HEK293 (cell line): ENCODE measurements around the gene ALOX15B.

ENCODE experiments used
- FEZF1 ChIP-seq: fragments of 450-650 bp; formaldehyde crosslinking; IDR thresholded peaks from 2 replicates; pipeline ENCODE4 v1.5.1; 2016; ENCODE audit warnings: missing biosample characterization, missing genetic modification characterization
- HIC1 ChIP-seq: fragments of 450-650 bp; formaldehyde crosslinking; IDR thresholded peaks from 2 replicates; pipeline ENCODE4 v1.5.1; 2016; ENCODE audit warnings: missing biosample characterization, missing genetic modification characterization
- HOXD13 ChIP-seq: sonication (generic); formaldehyde crosslinking; IDR thresholded peaks from 2 replicates; pipeline ENCODE4 v1.8.0; 2022; ENCODE audit warnings: missing genetic modification reagents, borderline replicate concordance
- KLF9 ChIP-seq: fragments of 450-650 bp; formaldehyde crosslinking; IDR thresholded peaks from 2 replicates; pipeline ENCODE4 v1.5.1; 2016; ENCODE audit warnings: missing biosample characterization, missing genetic modification characterization, low read depth
- PRDM4 ChIP-seq: fragments of 450-650 bp; formaldehyde crosslinking; IDR thresholded peaks from 2 replicates; pipeline ENCODE4 v1.5.1; 2017; ENCODE audit warnings: missing biosample characterization, missing genetic modification characterization
- PRDM6 ChIP-seq: fragments of 450-650 bp; formaldehyde crosslinking; IDR thresholded peaks from 2 replicates; pipeline ENCODE4 v1.5.1; 2017; ENCODE audit warnings: missing biosample characterization, missing genetic modification characterization
- TSHZ1 ChIP-seq: fragments of 450-650 bp; formaldehyde crosslinking; IDR thresholded peaks from 2 replicates; pipeline ENCODE4 v1.5.1; 2016; ENCODE audit warnings: missing biosample characterization, missing genetic modification characterization, borderline replicate concordance
- ZFP37 ChIP-seq: fragments of 450-650 bp; formaldehyde crosslinking; IDR thresholded peaks from 2 replicates; pipeline ENCODE4 v1.5.1; 2016; ENCODE audit warnings: missing biosample characterization, missing genetic modification characterization
- ZNF133 ChIP-seq: fragments of 450-650 bp; formaldehyde crosslinking; IDR thresholded peaks from 2 replicates; pipeline ENCODE4 v1.5.1; 2016; ENCODE audit warnings: missing biosample characterization, missing genetic modification characterization
- ZNF248 ChIP-seq: fragments of 450-650 bp; formaldehyde crosslinking; IDR thresholded peaks from 2 replicates; pipeline ENCODE4 v1.5.1; 2017; ENCODE audit warnings: missing biosample characterization, missing genetic modification characterization
- ZNF473 ChIP-seq: fragments of 450-650 bp; formaldehyde crosslinking; IDR thresholded peaks from 2 replicates; pipeline ENCODE4 v1.5.1; 2017; ENCODE audit warnings: missing biosample characterization, missing genetic modification characterization
- ZNF558 ChIP-seq: fragments of 450-650 bp; formaldehyde crosslinking; IDR thresholded peaks from 2 replicates; pipeline ENCODE4 v1.5.1; 2016; ENCODE audit warnings: missing biosample characterization, missing genetic modification characterization
- ZNF654 ChIP-seq: fragments of 450-650 bp; formaldehyde crosslinking; IDR thresholded peaks from 2 replicates; pipeline ENCODE4 v1.5.1; 2016; ENCODE audit warnings: low read depth, missing biosample characterization, missing genetic modification characterization
- ZNF701 ChIP-seq: fragments of 450-650 bp; formaldehyde crosslinking; IDR thresholded peaks from 2 replicates; pipeline ENCODE4 v1.5.1; 2016; ENCODE audit warnings: missing biosample characterization, missing genetic modification characterization
- ZNF704 ChIP-seq: fragments of 450-650 bp; formaldehyde crosslinking; IDR thresholded peaks from 2 replicates; pipeline ENCODE4 v1.5.1; 2016; ENCODE audit warnings: missing biosample characterization, missing genetic modification characterization
- ZNF792 ChIP-seq: fragments of 450-650 bp; formaldehyde crosslinking; IDR thresholded peaks from 2 replicates; pipeline ENCODE4 v1.5.1; 2016; ENCODE audit warnings: missing biosample characterization, missing genetic modification characterization

The ALOX15B gene

GRCh38 chr17:8062435-8062806 is 23.6 kb downstream of the ALOX15B start (continued):
- no peak for TF ChIP-seq ZNF473 (tag by site-specific recombination)
- peak; percentile 31; the same call in 1 of the 2 replicates for TF ChIP-seq KLF9 (tag by site-specific recombination)
- TF ChIP-seq ZNF701 (tag by site-specific recombination): no peak
- TF ChIP-seq TSHZ1: no peak
- TF ChIP-seq ZNF248 (tag by site-specific recombination): no peak
- TF ChIP-seq HIC1: 0 out of 2 replicates have a peak, but pooled peaks have one; percentile 30
- TF ChIP-seq ZNF704 (tag by site-specific recombination): no peak
- no peak for TF ChIP-seq PRDM4 (tag by site-specific recombination)
- peak; percentile 80 for TF ChIP-seq FEZF1 (tag by site-specific recombination)
- TF ChIP-seq HOXD13 (CRISPR knock-in tag): no peak
- no peak; the same call in 1 of the 2 replicates for TF ChIP-seq ZNF558 (tag by site-specific recombination)
- 0 out of 2 replicates have a peak, but pooled peaks have one; percentile 5 for TF ChIP-seq ZNF654 (tag by site-specific recombination)
- TF ChIP-seq ZNF792 (tag by site-specific recombination): no peak
- peak; percentile 92 for TF ChIP-seq ZNF133
- no peak; the same call in 1 of the 2 replicates for TF ChIP-seq ZFP37
- TF ChIP-seq PRDM6: peak; percentile 99
- TF ChIP-seq, all 188 proteins: peak for 10
